Progenitor cell of endocrine pancreas (in vitro differentiated cells): ENCODE measurements around the gene ARMC7. TPM values are rescaled to one million over a fixed set of nuclear protein-coding genes. Genes with fewer than 3 reads are reported as not detected.

Experiments
- DNase-seq: peaks from one replicate; pipeline ENCODE4 v3.0.0; 2021; ENCODE audit warnings: low spot score; ENCODE audit not compliant: unreplicated experiment
- H3K27ac Mint-ChIP-seq: 2 replicates; pipeline ENCODE4 v1.8.0; 2021; ENCODE audit warnings: mild to moderate bottlenecking, moderate library complexity, mixed read lengths
- H3K27me3 Mint-ChIP-seq: 2 replicates; pipeline ENCODE4 v1.8.0; 2021; ENCODE audit warnings: mixed read lengths
- H3K36me3 Mint-ChIP-seq: 2 replicates; pipeline ENCODE4 v1.8.0; 2022; ENCODE audit warnings: mixed read lengths; ENCODE audit not compliant: insufficient read depth
- H3K4me1 Mint-ChIP-seq: 2 replicates; pipeline ENCODE4 v1.8.0; 2021; ENCODE audit warnings: low read depth, mixed read lengths
- H3K4me3 Mint-ChIP-seq: 2 replicates; pipeline ENCODE4 v1.8.0; 2021; ENCODE audit warnings: low read depth, mild to moderate bottlenecking, moderate library complexity, mixed read lengths
- H3K9me3 Mint-ChIP-seq: 2 replicates; pipeline ENCODE4 v1.8.0; 2021; ENCODE audit warnings: low read depth, mixed read lengths
- CTCF ChIP-seq: fragments of 200-600 bp; sonication (generic); IDR thresholded peaks from one replicate; pipeline ENCODE4 v1.5.0; 2021; ENCODE audit warnings: antibody characterized with exemption, mild to moderate bottlenecking; ENCODE audit not compliant: unreplicated experiment
- total RNA-seq: library from RNA; stranded (reverse); gene quantifications from 2 replicates; pipeline ENCODE4 v1.2.1, GENCODE V29; 2021

The ARMC7 gene
- total RNA-seq, 1 donor from 2014 or later: 16.7 TPM

- Mint-ChIP-seq H3K4me1 (peaks cover 8% of the 10 kb centered on the region), H3K9me3 (no peaks in the 10 kb centered on the region), H3K36me3 (no peaks in the 10 kb centered on the region), H3K27me3 (no peaks in the 10 kb centered on the region), H3K4me3 (no peak overlapping the region), H3K27ac (no peak overlapping the region)
- TF ChIP-seq CTCF: no peak
- no peak for DNase-seq
Observed at GRCh38 chr17:75074532-75074931, 35.2 kb upstream of the ARMC7 start.

- no peak for TF ChIP-seq CTCF
- H3K9me3 Mint-ChIP-seq: no peaks in the 10 kb centered on the region
- no peak overlapping the region for H3K27ac Mint-ChIP-seq
- H3K4me3 Mint-ChIP-seq: no peak overlapping the region
- peaks cover 8% of the 10 kb centered on the region for H3K4me1 Mint-ChIP-seq
- H3K27me3 Mint-ChIP-seq: no peaks in the 10 kb centered on the region
- no peak for DNase-seq
- H3K36me3 Mint-ChIP-seq: no peaks in the 10 kb centered on the region
Observed at GRCh38 chr17:75075597-75076336, 34.0 kb upstream of the ARMC7 start.

- Mint-ChIP-seq H3K27me3 (no peaks in the 10 kb centered on the region), H3K4me1 (peaks cover 8% of the 10 kb centered on the region), H3K36me3 (no peaks in the 10 kb centered on the region), H3K27ac (no peak overlapping the region), H3K4me3 (no peak overlapping the region), H3K9me3 (no peaks in the 10 kb centered on the region)
- no peak for TF ChIP-seq CTCF
- no peak for DNase-seq
Observed at GRCh38 chr17:75077072-75077495, 32.7 kb upstream of the ARMC7 start.

- Mint-ChIP-seq H3K9me3 (no peaks in the 10 kb centered on the region), H3K36me3 (no peaks in the 10 kb centered on the region), H3K4me3 (no peak overlapping the region), H3K27me3 (peaks cover 3% of the 10 kb centered on the region), H3K4me1 (peaks cover 9% of the 10 kb centered on the region), H3K27ac (no peak overlapping the region)
- no peak for TF ChIP-seq CTCF
- DNase-seq: no peak
Observed at GRCh38 chr17:75077496-75078283, 32.1 kb upstream of the ARMC7 start.

GRCh38 chr17:75078284-75079022, 31.3 kb upstream of the ARMC7 start:
- Mint-ChIP-seq H3K4me1 (peaks cover 10% of the 10 kb centered on the region), H3K4me3 (no peak overlapping the region), H3K9me3 (no peaks in the 10 kb centered on the region), H3K36me3 (no peaks in the 10 kb centered on the region), H3K27ac (no peak overlapping the region), H3K27me3 (peaks cover 4% of the 10 kb centered on the region)
- DNase-seq: no peak
- no peak for TF ChIP-seq CTCF
